GM21529 (cell line): Measurements from ENCODE around the gene POLK.

Source experiments
- ATAC-seq: cut with Tn5 transposase; IDR thresholded peaks from one replicate; pipeline ENCODE4 v1.9.1; 2021; ENCODE audit not compliant: unreplicated experiment

Gene POLK

DNA sequence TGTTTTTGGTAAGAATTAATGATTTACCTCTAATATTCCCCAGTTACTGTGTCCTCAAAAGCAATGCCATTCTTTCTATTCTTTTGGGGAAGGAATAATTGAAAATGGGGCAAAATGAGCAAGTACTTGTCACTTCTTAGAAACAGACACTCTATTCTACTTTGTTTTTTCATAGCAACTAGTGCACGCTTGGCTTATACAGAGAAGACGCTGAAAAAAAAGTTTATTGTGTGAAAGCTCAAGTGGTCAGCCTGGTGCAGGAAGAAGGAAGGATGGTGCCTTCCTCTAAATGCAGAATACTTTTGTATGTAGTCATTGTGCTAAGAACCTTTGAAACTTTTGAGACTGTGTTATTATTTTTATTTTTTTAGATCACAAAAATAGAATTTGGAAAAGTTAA is 129.1 kb downstream of the POLK start:
- no peak for ATAC-seq

DNA sequence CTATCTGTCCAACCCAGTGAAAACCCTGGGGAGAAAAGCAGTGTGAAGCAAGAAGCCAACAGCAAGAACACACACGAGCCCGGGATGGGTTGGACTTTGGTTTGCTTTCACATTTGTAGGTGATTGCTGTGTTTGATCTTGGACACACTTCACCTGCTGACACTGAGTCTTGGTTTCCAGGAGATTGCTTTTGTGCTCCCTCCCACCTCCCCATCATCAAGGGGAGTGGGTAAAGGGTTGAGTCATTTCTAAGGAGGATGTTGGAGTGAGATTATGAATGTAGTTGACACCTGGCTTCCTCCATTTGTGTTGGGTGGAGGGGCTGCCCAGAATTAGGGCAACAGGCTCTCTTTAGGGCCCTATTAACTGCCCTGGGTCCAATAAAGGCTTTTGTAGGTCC is 137.0 kb downstream of the POLK start:
- peak; percentile 65 for ATAC-seq
